AG10803 (cell line): ENCODE measurements around the gene EID2.
A peak's percentile ranks its signal among the peaks of the same experiment; 100 is the strongest.

Experiments used
- DNase-seq: peaks from one replicate; pipeline ENCODE4 v3.0.0; 2010; ENCODE audit warnings: low read depth
- H3K4me3 ChIP-seq: 2 replicates; pipeline ENCODE4 v1.5.1; 2011; ENCODE audit warnings: mild to moderate bottlenecking, low read length, control low read depth
- CTCF ChIP-seq: conservative IDR thresholded peaks from 2 replicates; pipeline ENCODE4 v1.5.1; 2011; ENCODE audit warnings: mild to moderate bottlenecking, low read length, control low read depth, inconsistent platforms

EID2 gene

GRCh38 chr19:39553082-39553652 is 13.2 kb upstream of the EID2 start:
- no peak for DNase-seq
- H3K4me3 ChIP-seq: no peak overlapping the region
- no peak for TF ChIP-seq CTCF

GRCh38 chr19:39550197-39550596 is 10.2 kb upstream of the EID2 start:
- DNase-seq: no peak
- TF ChIP-seq CTCF: no peak
- no peak overlapping the region for H3K4me3 ChIP-seq

GRCh38 chr19:39546599-39546998 is 6.6 kb upstream of the EID2 start:
- DNase-seq: no peak
- H3K4me3 ChIP-seq: no peak overlapping the region
- TF ChIP-seq CTCF: no peak

- H3K4me3 ChIP-seq: no peak overlapping the region
- no peak for DNase-seq
- no peak for TF ChIP-seq CTCF
Observed at GRCh38 chr19:39544911-39545310, 5.0 kb upstream of the EID2 start.

GRCh38 chr19:39544226-39544903 is 4.4 kb upstream of the EID2 start:
- peak; percentile 56 for DNase-seq
- no peak overlapping the region for H3K4me3 ChIP-seq
- TF ChIP-seq CTCF: no peak

GRCh38 chr19:39543477-39543857 is 3.5 kb upstream of the EID2 start:
- no peak for TF ChIP-seq CTCF
- H3K4me3 ChIP-seq: no peak overlapping the region
- no peak for DNase-seq

GRCh38 chr19:39542206-39542605 is 2.2 kb upstream of the EID2 start:
- TF ChIP-seq CTCF: no peak
- no peak overlapping the region for H3K4me3 ChIP-seq
- DNase-seq: no peak
